HG03103 (cell line): ENCODE data around the gene ADSL.

Experiments
- ATAC-seq: cut with Tn5 transposase; IDR thresholded peaks from one replicate; pipeline ENCODE4 v1.9.1; 2021; ENCODE audit warnings: low read depth; ENCODE audit not compliant: unreplicated experiment

The ADSL gene

GRCh38 chr22:40326905-40327735 is 19.2 kb upstream of the ADSL start:
- ATAC-seq, result no peak

- no peak for ATAC-seq
Observed at GRCh38 chr22:40328546-40329456, 17.5 kb upstream of the ADSL start.

DNA sequence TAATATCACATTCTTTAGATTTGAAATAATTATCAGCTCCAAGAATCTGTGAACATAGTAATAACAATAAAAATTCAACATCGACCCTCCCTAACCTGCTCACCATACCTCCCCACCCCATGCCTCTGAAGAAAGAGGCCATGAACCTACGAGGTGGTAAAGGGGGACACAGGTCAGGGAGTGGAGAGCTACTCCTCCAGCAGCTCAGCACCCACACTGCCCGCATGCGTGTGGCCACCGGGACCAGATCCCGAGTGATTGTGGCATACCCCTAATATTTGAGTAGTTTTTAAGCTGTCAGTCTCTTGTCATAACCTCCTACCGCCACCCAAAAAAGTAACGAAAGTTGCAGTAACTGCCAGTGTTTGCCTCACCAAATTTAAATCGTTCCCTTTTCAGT is 16.8 kb upstream of the ADSL start:
- no peak for ATAC-seq

- ATAC-seq, result no peak
Observed at GRCh38 chr22:40330086-40330485, 16.2 kb upstream of the ADSL start.

DNA sequence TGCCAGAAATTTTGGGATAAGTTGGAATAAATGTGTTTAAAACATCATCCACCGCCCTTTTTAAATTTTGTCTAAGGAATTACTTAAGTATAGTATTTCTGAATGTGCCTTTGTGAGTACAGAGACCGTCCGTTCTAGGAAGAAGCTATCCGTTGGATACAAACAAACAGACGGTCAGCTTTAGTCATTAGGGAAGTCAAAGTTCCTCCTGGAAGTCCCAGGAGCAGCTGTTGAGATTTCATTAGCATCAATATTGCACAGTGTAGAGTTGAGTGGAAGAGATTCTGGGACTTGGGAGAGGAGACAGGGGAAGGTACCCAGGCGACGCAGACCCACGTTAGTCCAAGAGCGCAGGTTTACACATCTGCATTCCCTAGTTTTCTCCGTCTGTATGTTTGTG is 15.7 kb upstream of the ADSL start:
- ATAC-seq, result no peak

- ATAC-seq, result no peak
Observed at GRCh38 chr22:40331706-40332105, 14.6 kb upstream of the ADSL start.

- no peak for ATAC-seq
Observed at GRCh38 chr22:40332319-40332781, 13.9 kb upstream of the ADSL start.

GRCh38 chr22:40334060-40334459 is 12.2 kb upstream of the ADSL start:
- no peak for ATAC-seq

DNA sequence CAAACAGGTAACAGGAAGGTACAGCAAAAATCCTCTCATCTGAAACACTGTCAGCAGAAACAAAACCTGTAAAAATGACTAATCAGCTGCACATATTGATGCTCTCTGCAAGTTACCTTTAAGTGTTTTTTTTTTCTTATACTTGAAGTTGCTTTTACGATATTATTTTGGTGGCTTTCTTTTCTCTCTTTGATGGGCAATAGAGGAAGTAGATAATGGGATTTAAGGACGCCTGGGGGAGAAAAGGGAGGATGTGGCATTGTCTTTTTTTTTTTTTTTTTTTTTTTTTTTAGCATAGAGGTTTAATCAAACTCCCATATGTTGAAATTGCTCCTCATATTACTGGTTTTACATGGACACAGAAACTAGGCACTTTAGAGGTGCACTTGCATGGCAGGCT is 11.4 kb upstream of the ADSL start:
- no peak for ATAC-seq

- ATAC-seq, result no peak
Observed at GRCh38 chr22:40335358-40335757, 10.9 kb upstream of the ADSL start.

DNA sequence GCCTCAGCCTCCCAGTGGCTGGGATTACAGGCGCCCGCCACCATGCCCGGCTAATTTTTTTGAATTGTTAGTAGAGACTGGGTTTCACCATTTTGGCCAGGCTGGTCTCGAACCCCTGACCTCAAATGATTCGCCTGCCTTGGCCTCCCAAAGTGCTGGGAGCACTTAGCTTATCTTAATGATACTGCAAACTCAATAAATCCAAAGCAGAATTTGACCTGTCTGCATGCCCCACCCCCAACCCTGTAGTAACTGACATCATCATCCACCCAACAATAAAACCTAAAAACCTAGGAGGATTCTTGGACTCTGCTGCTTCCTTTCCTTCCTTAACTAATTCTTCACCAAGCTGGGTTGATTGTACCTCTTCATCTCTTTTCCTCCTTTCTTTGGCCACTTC is 6.3 kb upstream of the ADSL start:
- no peak for ATAC-seq

- no peak for ATAC-seq
Observed at GRCh38 chr22:40341604-40342003, 4.7 kb upstream of the ADSL start.

- ATAC-seq, result no peak
Observed at GRCh38 chr22:40342521-40342920, 3.8 kb upstream of the ADSL start.

- no peak for ATAC-seq
Observed at GRCh38 chr22:40345271-40345670, 1.0 kb upstream of the ADSL start.

DNA sequence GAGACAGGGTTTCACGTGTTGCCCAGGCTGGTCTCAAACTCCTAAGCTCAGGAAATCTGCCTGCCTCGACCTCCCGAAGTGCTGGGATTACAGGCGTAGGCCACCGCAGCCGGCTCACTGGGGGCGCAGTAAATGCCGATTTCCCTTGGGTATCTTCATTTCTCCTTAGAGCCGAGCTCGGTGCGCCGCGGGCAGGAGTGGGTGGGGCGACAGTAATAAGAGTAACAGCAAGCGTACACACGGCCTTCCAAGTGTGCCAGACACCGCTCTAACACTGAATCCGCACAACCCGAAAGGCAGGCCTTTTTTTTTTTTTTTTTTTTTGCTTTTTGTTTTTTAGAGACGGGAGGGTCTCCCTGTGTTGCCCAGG is 500 bp upstream of the ADSL start:
- peak; percentile 13 for ATAC-seq

GRCh38 chr22:40347300-40347699 is 1.0 kb downstream of the ADSL start:
- no peak for ATAC-seq

- no peak for ATAC-seq
Observed at GRCh38 chr22:40348025-40348658, 1.8 kb downstream of the ADSL start.

DNA sequence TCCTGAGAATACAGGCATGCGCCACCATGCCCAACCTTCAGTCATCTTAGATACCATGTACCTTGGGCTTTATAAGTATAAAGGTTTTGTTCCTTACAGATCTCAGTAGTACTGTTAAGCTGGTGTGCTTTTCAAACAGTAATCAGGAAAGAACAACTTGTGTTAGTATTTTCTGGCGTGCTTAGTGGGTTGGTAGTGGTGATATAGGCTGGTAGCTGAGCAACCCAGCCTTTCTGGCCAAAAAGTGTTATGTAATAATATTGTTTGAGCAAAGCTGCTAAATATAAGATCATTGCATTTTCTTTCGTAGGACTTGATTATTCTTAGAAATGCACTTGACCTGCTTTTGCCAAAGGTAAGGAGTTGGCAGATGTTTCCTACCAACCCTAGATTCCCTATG is 6.5 kb downstream of the ADSL start:
- ATAC-seq, result no peak

DNA sequence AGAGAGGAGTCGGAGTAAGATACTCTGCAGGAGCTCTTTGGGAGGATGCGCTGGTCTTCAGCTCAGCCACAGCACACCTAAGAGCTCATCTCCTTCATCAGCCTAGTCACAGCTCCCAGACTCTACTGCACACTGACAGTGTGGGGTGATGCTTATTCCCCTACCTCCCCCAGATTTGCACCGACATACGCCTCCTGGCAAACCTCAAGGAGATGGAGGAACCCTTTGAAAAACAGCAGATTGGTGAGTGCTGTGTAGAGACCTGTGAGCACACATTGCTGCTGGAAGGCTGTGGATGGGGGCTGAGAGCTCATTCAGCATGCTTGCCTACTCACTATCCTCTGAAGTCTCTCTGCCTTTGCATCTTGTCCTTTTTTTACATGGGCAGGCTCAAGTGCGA is 14.8 kb downstream of the ADSL start:
- ATAC-seq, result no peak

GRCh38 chr22:40363059-40363458 is 16.8 kb downstream of the ADSL start:
- ATAC-seq, result no peak

DNA sequence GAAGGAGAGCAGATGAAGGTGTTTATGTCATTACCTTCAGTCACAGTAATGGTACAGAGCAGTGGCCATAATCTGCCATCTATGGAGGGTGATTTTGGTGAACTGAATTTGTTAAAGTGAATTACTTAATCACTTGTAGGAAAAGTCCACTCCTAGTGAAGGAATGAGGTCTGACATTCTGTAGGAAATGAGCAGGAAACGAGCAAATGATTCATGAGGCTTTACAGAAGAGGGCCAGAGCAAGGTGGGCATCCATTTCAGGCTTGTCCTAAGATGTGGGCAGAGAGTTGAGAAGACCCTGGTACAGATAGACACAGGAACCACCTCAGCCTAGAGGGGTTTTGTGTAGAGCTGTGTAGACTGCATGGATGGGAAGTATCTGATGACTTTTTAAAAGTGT is 18.1 kb downstream of the ADSL start:
- ATAC-seq, result no peak
